MCF 10A (cell line): Measurements from ENCODE around the gene UNC93A. TPM values are rescaled to one million over a fixed set of nuclear protein-coding genes. Genes with fewer than 3 reads are reported as not detected.
"Not testable (repeated sequence)": the region's sequence is repeated elsewhere in the genome, so short reads cannot be mapped to it uniquely, and the experiment has no call there.

Source experiments
- BruUV-seq: library from RNA; stranded (reverse); fragments of 400-500 nt; replicated peaks from 2 replicates; lab custom pipeline; 2021; lab: Mats Ljungman, UMichigan
- CTCF ChIA-PET: fragments of 300-600 bp; sonication (Branson Sonifier 250); formaldehyde crosslinking; extraction: SDS; loops from one replicate; lab custom pipeline; 2021; ENCODE audit warnings: antibody characterized with exemption, inconsistent platforms; lab: Yijun Ruan, JAX
- POLR2A ChIA-PET: fragments of 300-600, 350-650 bp; sonication (Branson Sonifier 250); formaldehyde crosslinking; extraction: SDS; loops from one replicate; lab custom pipeline; 2020; ENCODE audit warnings: antibody characterized with exemption, inconsistent platforms; lab: Yijun Ruan, JAX
- DNase-seq: peaks from one replicate; pipeline ENCODE4 v3.0.0-alpha.2; 2018; ENCODE audit not compliant: unreplicated experiment
- H3K27ac Mint-ChIP-seq: one replicate; pipeline ENCODE4 v1.8.0; 2022; ENCODE audit warnings: mild to moderate bottlenecking, low read depth, mixed read lengths; ENCODE audit not compliant: unreplicated experiment
- H3K27me3 Mint-ChIP-seq: one replicate; pipeline ENCODE4 v1.8.0; 2022; ENCODE audit warnings: mixed read lengths; ENCODE audit not compliant: insufficient read depth, unreplicated experiment
- H3K36me3 Mint-ChIP-seq: one replicate; pipeline ENCODE4 v1.8.0; 2022; ENCODE audit warnings: mild to moderate bottlenecking, moderate library complexity, mixed read lengths; ENCODE audit not compliant: insufficient read depth, unreplicated experiment
- H3K4me1 Mint-ChIP-seq: one replicate; pipeline ENCODE4 v1.8.0; 2022; ENCODE audit warnings: mixed read lengths; ENCODE audit not compliant: insufficient read depth, unreplicated experiment
- H3K4me3 Mint-ChIP-seq: one replicate; pipeline ENCODE4 v1.8.0; 2022; ENCODE audit warnings: mild to moderate bottlenecking, moderate library complexity, mixed read lengths; ENCODE audit not compliant: unreplicated experiment
- H3K9me3 Mint-ChIP-seq: one replicate; pipeline ENCODE4 v1.8.0; 2022; ENCODE audit warnings: mixed read lengths; ENCODE audit not compliant: unreplicated experiment
- intact Hi-C: fragments of 100-400 bp; cut with micrococcal nuclease; formaldehyde crosslinking; loops from 2 replicates; pipeline ENCODE4 v1.14.1; 2022
- total RNA-seq: library from RNA; stranded (reverse); gene quantifications from 2 replicates; pipeline ENCODE4 v1.2.3, GENCODE V29; 2022
- TF ChIP-seq, protein P1 (sequence below): fragments of 200-600 bp; IDR thresholded peaks from one replicate; pipeline ENCODE4 v1.8.0; 2022; ENCODE audit warnings: antibody characterized with exemption, mild to moderate bottlenecking; ENCODE audit not compliant: unreplicated experiment

Gene UNC93A
- total RNA-seq, 1 experiment from 2014 or later = not detected

DNA sequence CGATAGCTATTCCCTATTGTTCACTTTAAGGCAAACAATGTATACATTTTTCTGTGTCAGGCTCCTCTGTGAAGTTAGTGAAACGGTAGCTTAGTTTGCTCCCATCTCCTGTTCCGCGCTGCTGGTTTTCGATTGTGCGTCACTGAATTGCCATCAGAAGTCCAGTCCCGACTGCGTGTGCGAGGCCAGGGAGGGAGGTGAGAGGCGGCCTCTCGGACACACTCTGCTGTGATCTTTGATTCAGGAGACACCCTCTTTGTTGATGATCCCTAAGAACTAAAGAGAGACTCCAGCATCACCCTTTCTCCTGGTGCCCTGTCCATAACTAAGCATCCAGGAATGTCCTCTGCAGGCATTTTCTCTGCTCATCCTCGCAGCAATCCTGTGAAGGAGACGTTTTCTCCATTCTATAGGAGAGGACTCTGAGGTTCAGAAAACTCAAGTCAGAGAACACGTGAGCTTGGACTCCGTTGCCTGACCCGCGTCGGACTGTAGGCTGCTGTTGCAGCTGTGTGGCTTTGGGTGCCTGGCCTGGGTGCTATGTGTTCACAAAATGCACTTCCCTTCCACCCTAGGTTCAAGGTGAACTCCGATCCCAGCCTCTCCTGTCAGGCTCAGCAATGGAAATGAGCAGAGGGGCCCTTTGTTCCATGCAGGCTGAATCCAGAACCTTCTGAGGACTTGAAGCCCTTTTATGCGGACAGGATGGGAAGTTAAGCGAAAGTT, 24.1 kb upstream of the UNC93A start:
- Mint-ChIP-seq H3K4me1 (no peaks in the 10 kb centered on the region), H3K9me3 (no peaks in the 10 kb centered on the region), H3K27ac (no peak overlapping the region), H3K36me3 (no peaks in the 10 kb centered on the region), H3K27me3 (peaks cover 39% of the 10 kb centered on the region), H3K4me3 (no peak overlapping the region)
- ChIA-PET POLR2A (no interaction called here), CTCF (no interaction called here)
- TF ChIP-seq, protein P1, sequence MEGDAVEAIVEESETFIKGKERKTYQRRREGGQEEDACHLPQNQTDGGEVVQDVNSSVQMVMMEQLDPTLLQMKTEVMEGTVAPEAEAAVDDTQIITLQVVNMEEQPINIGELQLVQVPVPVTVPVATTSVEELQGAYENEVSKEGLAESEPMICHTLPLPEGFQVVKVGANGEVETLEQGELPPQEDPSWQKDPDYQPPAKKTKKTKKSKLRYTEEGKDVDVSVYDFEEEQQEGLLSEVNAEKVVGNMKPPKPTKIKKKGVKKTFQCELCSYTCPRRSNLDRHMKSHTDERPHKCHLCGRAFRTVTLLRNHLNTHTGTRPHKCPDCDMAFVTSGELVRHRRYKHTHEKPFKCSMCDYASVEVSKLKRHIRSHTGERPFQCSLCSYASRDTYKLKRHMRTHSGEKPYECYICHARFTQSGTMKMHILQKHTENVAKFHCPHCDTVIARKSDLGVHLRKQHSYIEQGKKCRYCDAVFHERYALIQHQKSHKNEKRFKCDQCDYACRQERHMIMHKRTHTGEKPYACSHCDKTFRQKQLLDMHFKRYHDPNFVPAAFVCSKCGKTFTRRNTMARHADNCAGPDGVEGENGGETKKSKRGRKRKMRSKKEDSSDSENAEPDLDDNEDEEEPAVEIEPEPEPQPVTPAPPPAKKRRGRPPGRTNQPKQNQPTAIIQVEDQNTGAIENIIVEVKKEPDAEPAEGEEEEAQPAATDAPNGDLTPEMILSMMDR = no peak
- DNase-seq = no peak
- intact Hi-C loops = no loop called here
- no TSS peak for BruUV-seq

DNA sequence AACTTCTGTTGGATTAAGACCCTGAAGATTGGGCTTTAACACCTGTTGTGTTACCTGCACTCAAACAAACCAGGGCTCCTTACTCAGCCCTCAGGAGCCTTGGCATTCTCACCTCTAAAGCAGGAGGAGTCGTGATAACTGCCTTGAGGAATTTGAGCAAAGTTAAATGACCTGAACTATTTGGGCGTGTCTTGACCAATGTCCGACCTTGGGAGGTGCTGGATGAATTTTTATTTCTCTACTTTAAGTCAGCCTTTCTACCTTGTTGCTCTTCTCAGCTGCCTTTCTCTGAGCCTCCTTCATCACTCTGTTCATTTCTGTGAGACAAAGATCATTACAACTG, 23.6 kb upstream of the UNC93A start:
- POLR2A ChIA-PET, H3K27ac Mint-ChIP-seq, H3K4me1 Mint-ChIP-seq, DNase-seq, intact Hi-C loops, H3K36me3 Mint-ChIP-seq, H3K4me3 Mint-ChIP-seq, BruUV-seq, CTCF ChIA-PET, H3K9me3 Mint-ChIP-seq: not testable (repeated sequence)
- peaks cover 33% of the 10 kb centered on the region for H3K27me3 Mint-ChIP-seq

DNA sequence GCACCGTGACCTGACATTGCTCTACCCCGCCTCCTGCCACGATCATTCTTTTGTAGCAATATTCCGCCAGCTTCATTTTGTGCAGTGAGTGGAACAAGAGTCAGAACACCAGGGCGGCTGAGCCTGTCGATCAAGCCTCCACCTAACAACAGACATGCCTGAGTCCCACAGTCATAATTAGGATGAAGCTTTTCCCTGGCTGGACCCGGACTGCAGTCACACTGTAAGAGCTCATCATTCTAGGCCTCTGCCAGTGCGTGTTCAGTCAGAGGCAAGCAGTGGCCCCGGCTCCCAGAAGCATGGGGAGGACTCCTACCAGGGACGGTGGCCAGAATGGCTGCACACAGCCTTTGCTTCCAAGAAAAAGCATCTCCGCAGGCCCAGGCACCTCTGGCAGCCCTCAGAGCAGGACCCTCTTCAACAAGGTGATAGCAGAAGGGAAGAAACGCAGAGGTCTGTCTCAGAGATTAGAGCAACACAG, 23.2 kb upstream of the UNC93A start:
- ChIA-PET CTCF (no interaction called here), POLR2A (no interaction called here)
- Mint-ChIP-seq H3K4me1 (no peaks in the 10 kb centered on the region), H3K27me3 (peaks cover 29% of the 10 kb centered on the region), H3K27ac (no peak overlapping the region), H3K36me3 (no peaks in the 10 kb centered on the region), H3K9me3 (no peaks in the 10 kb centered on the region), H3K4me3 (no peak overlapping the region)
- DNase-seq = no peak
- intact Hi-C loops = no loop called here
- TF ChIP-seq, protein P1 = no peak
- no TSS peak for BruUV-seq

DNA sequence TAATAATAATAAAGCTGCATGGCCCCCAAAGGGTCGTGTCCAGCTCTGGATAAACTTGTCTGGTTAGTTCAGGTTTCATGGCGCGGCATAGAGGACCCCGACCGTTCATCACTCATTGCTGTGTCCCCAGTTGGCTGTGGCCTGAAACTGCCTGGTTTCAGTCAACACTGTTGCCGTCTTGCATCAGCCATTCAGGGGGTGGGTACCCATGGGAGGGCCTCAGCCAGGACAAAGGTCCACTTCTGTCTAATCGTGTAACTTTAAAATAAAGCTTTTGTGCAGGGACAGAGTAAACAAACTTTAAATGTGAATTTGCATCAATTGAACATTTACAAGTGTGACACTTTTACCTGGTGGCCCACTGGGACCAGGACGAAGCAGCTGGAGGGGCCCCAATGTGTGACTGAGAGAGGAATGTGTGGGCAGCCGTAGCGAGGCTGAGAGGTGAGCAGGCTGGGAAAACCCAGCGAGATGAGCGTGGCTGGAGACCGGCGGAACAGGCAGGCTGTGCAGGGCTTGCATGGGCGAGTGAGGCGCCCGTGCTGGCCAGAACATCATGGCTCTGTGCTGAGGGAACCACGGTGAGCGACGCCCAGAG, 22.3 kb upstream of the UNC93A start:
- ChIA-PET POLR2A (interaction anchor here (0.7 kb wide), 1 partner anchor 84 kb away, joined by 3 read pairs; no protein-coding TSS in a partner anchor), CTCF (interaction anchor here (0.7 kb wide), 1 partner anchor 22 kb away, joined by 4 read pairs; no protein-coding TSS in a partner anchor)
- H3K27ac Mint-ChIP-seq = no peak overlapping the region
- no peaks in the 10 kb centered on the region for H3K4me1 Mint-ChIP-seq
- TF ChIP-seq, protein P1 = no peak
- no peaks in the 10 kb centered on the region for H3K36me3 Mint-ChIP-seq
- no peak for DNase-seq
- no TSS peak for BruUV-seq
- peaks cover 25% of the 10 kb centered on the region for H3K27me3 Mint-ChIP-seq
- intact Hi-C loops = no loop called here
- H3K4me3 Mint-ChIP-seq = no peak overlapping the region
- no peaks in the 10 kb centered on the region for H3K9me3 Mint-ChIP-seq
